ENCODE measurements around the gene VSIG10.
"Not testable (repeated sequence)": the region's sequence is repeated elsewhere in the genome, so short reads cannot be mapped to it uniquely, and the experiment has no call there.

VSIG10 gene

GRCh38 chr12:118103601-118104382, at the start of gene VSIG10:
VSIG10 (minus strand) TSS chr12:118104011; CDS start chr12:118103671, 340 bp downstream.
- DNase-seq (ENCODE audit: low spot score) = peak; percentile 72

- DNase-seq (ENCODE audit: low spot score) = no peak
Measured at GRCh38 chr12:118151755-118152154, 47.9 kb upstream of the VSIG10 start.

GRCh38 chr12:118150625-118151024, 46.8 kb upstream of the VSIG10 start:
- DNase-seq (ENCODE audit: low spot score) = no peak

- no peak for DNase-seq (ENCODE audit: low spot score)
Measured at GRCh38 chr12:118148287-118148686, 44.5 kb upstream of the VSIG10 start.

- DNase-seq (ENCODE audit: low spot score) = no peak
Measured at GRCh38 chr12:118145798-118146156, 42.0 kb upstream of the VSIG10 start.

GRCh38 chr12:118145113-118145797, 41.4 kb upstream of the VSIG10 start:
- DNase-seq (ENCODE audit: low spot score) = no peak

GRCh38 chr12:118144499-118144898, 40.7 kb upstream of the VSIG10 start:
- no peak for DNase-seq (ENCODE audit: low spot score)

- no peak for DNase-seq (ENCODE audit: low spot score)
Measured at GRCh38 chr12:118140825-118141224, 37.0 kb upstream of the VSIG10 start.

- no peak for DNase-seq (ENCODE audit: low spot score)
Measured at GRCh38 chr12:118137148-118137678, 33.4 kb upstream of the VSIG10 start.

- no peak for DNase-seq (ENCODE audit: low spot score)
Measured at GRCh38 chr12:118136559-118137003, 32.8 kb upstream of the VSIG10 start.

GRCh38 chr12:118135788-118136558, 32.2 kb upstream of the VSIG10 start, which contains the start of gene PEBP1:
PEBP1 (plus strand) TSS chr12:118136124; CDS start chr12:118136210, 86 bp downstream.
- DNase-seq (ENCODE audit: low spot score) = peak; percentile 86

- DNase-seq (ENCODE audit: low spot score) = not testable (repeated sequence)
Measured at GRCh38 chr12:118129436-118129835, 25.6 kb upstream of the VSIG10 start.

GRCh38 chr12:118127867-118128266, 24.1 kb upstream of the VSIG10 start:
- DNase-seq (ENCODE audit: low spot score) = no peak

- DNase-seq (ENCODE audit: low spot score) = no peak
Measured at GRCh38 chr12:118126119-118126757, 22.4 kb upstream of the VSIG10 start.

GRCh38 chr12:118125743-118126118, 21.9 kb upstream of the VSIG10 start:
- no peak for DNase-seq (ENCODE audit: low spot score)

GRCh38 chr12:118124333-118124874, 20.6 kb upstream of the VSIG10 start:
- no peak for DNase-seq (ENCODE audit: low spot score)

GRCh38 chr12:118122264-118122663, 18.5 kb upstream of the VSIG10 start:
- DNase-seq (ENCODE audit: low spot score) = no peak

GRCh38 chr12:118120579-118121363, 17.0 kb upstream of the VSIG10 start:
- DNase-seq (ENCODE audit: low spot score) = peak; percentile 61

GRCh38 chr12:118119449-118119879, 15.7 kb upstream of the VSIG10 start:
- no peak for DNase-seq (ENCODE audit: low spot score)

GRCh38 chr12:118109088-118109487, 5.3 kb upstream of the VSIG10 start:
- no peak for DNase-seq (ENCODE audit: low spot score)

- DNase-seq (ENCODE audit: low spot score) = no peak
Measured at GRCh38 chr12:118107694-118108093, 3.9 kb upstream of the VSIG10 start.
